Neural progenitor cell (in vitro differentiated cells): ENCODE results near the gene MEIS2.

Experiments used
- EZH2 ChIP-seq: fragments of 200-600 bp; sonication (generic); IDR thresholded peaks from 2 replicates; pipeline ENCODE4 v1.6.1; 2017; ENCODE audit warnings: antibody characterized with exemption, mild to moderate bottlenecking, moderate library complexity
- TF ChIP-seq, protein P1 (sequence below): fragments of 200-600 bp; sonication (generic); IDR thresholded peaks from 2 replicates; pipeline ENCODE4 v1.5.1; 2017; ENCODE audit warnings: antibody characterized with exemption, mild to moderate bottlenecking

GRCh38 chr15:37087131-37087588 is 13.2 kb downstream of the MEIS2 start:
- TF ChIP-seq, protein P1, sequence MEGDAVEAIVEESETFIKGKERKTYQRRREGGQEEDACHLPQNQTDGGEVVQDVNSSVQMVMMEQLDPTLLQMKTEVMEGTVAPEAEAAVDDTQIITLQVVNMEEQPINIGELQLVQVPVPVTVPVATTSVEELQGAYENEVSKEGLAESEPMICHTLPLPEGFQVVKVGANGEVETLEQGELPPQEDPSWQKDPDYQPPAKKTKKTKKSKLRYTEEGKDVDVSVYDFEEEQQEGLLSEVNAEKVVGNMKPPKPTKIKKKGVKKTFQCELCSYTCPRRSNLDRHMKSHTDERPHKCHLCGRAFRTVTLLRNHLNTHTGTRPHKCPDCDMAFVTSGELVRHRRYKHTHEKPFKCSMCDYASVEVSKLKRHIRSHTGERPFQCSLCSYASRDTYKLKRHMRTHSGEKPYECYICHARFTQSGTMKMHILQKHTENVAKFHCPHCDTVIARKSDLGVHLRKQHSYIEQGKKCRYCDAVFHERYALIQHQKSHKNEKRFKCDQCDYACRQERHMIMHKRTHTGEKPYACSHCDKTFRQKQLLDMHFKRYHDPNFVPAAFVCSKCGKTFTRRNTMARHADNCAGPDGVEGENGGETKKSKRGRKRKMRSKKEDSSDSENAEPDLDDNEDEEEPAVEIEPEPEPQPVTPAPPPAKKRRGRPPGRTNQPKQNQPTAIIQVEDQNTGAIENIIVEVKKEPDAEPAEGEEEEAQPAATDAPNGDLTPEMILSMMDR: no peak
- TF ChIP-seq EZH2: no peak
